GM21367 (cell line): ENCODE results near the gene SERPINB10.
"Not testable (repeated sequence)": the region's sequence is repeated elsewhere in the genome, so short reads cannot be mapped to it uniquely, and the experiment has no call there.

ENCODE experiments used
- ATAC-seq: cut with Tn5 transposase; IDR thresholded peaks from one replicate; pipeline ENCODE4 v1.9.1; 2021; ENCODE audit not compliant: unreplicated experiment

Gene SERPINB10

GRCh38 chr18:63940008-63940407 lies 32.2 kb downstream of the SERPINB10 start:
- ATAC-seq: no peak

DNA sequence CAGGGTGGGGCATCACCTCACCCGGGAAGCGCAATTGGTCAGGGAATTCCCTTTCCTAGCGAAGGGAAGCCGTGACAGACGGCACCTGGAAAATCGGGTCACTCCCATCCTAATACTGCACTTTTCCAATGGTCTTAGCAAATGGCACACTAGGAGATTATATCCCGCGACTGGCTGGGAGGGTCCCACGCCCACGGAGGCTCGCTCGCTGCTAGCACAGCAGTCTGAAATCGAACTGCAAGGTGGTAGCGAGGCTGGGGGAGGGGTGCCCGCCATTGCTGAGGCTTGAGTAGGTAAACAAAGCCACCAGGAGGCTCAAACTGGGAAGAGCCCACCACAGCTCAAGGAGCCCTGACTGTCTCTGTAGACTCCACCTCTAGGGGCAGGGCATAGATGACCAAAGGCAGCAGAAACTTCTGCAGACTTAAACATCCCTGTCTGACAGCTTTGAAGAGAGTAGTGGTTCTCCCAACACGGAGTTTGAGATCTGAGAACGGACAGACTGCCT lies 32.8 kb downstream of the SERPINB10 start:
- ATAC-seq: not testable (repeated sequence)

GRCh38 chr18:63947051-63947790 lies 39.5 kb downstream of the SERPINB10 start:
- no peak for ATAC-seq

- peak; percentile 89 for ATAC-seq
These were observed 41.4 kb downstream of the SERPINB10 start, which contains the start of gene HMSD for GRCh38 chr18:63949068-63949737. TSS of gene HMSD (plus strand) at chr18:63949301. CDS start at chr18:63953456, 4,155 bp downstream.

GRCh38 chr18:63951302-63951705 lies 43.5 kb downstream of the SERPINB10 start:
- no peak for ATAC-seq

DNA sequence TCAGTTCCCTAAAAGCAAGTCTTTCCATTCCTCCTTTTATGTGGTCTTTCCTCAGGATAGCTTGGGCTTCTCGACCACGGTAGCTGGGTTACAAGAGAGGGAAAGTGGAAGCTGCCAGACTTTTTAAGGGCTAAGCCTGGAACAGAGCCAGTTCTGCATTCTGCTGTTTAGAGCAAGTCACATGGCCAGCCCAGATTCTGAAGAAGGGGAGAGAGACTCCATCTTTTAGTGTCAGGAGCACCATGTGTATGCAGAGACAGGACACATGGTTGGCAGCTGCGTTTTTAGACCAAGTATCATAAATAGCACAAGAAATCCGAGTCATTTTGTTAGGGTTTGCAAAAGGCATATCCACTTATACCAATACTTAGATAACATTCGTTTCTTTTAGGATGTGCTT lies 46.1 kb downstream of the SERPINB10 start:
- ATAC-seq: no peak

DNA sequence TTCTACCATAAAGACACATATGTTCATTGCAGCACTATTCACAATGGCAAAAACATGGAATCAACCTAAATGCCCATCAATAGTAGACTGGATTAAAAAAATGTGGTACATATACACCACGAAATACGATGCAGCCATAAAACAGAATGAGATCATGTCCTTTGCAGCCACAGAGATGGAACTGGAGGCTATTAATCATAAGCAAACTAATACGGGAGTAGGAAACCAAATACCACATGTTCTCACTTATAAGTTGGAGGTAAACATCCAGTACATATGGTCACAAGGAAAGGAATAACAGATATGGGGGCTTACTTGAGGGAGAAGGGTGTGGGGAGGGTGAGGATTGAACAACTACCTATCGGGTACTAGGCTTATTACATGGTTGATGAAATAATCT lies 49.0 kb downstream of the SERPINB10 start:
- no peak for ATAC-seq

GRCh38 chr18:63960891-63961290 lies 53.1 kb downstream of the SERPINB10 start:
- ATAC-seq: no peak

- ATAC-seq: no peak
These were observed 53.8 kb downstream of the SERPINB10 start for GRCh38 chr18:63961435-63961980.

- no peak for ATAC-seq
These were observed 54.4 kb downstream of the SERPINB10 start for GRCh38 chr18:63962137-63962536.

DNA sequence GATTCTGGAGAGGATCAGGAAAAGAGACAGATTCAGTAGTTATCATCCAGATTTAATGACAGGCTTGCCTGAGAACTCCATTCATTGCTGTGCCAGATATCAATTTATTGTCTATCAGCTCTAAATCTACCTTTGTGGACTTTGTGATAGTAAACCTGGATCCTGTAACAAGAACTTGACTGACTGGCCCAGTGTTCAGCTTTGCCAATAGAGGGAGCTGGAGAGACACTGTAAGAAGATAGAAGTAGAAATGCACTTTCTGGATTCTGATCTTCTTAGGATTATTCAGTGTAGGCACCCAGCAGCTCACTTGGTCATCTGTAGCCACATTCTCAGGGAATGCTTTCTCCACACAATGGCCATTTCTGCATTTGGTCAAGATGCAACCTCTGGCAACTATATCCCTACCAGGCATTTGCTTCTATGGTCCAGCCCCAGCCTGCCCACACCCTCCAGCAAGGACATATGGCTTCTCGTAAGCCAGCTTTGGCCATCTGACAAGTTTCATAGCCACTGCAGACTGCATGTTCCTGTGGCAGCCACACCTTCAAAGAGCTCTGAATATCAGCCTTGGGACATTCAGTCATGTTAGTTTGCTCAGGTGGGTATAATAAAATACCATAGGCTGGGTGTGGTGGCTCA lies 56.0 kb downstream of the SERPINB10 start:
- ATAC-seq: peak; percentile 91

DNA sequence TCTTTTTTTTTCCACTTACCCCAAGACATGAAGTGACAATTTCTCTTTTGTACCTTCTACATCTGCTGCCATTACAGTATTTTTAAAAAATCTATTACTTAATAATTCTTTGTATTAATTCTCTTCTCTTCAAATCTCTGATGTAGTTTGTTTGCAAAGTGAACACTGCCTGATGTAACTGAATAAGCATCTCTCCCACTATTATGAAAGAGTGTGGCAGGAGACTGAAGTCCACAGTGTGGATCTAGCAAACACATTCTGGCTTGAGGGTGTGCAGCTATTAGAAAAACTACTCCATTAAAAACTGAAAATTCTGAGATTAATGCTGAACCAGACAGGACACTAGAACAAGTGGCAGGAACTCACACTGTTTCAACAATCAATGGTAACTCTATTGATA lies 57.1 kb downstream of the SERPINB10 start:
- ATAC-seq: no peak

GRCh38 chr18:63965716-63966330 lies 58.1 kb downstream of the SERPINB10 start:
- ATAC-seq: no peak

GRCh38 chr18:63969942-63970808 lies 62.4 kb downstream of the SERPINB10 start, which contains the start of gene SERPINB8:
TSS of gene SERPINB8 (plus strand) at chr18:63970081. CDS start at chr18:63978309, 8,228 bp downstream.
- ATAC-seq: peak; percentile 94

GRCh38 chr18:63970809-63971205 lies 63.0 kb downstream of the SERPINB10 start:
- ATAC-seq: no peak

GRCh38 chr18:63971320-63972001 lies 63.7 kb downstream of the SERPINB10 start:
- no peak for ATAC-seq

DNA sequence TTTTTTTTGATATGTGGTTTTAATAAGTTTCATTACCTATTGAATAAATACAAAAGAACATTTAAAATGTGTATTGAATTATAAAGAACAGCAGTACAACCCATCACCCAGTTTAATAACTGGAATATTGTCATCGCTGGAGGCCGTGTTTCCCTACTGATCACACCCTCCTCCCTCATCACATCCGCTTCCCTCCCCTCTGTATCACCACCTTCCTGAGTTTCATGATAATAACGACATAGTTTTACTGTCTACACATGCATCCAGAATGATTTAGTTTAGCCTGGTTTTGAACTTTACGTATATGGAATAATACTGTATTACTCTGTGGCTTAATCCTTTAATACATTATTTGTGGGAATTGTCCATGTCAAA lies 64.2 kb downstream of the SERPINB10 start:
- ATAC-seq: no peak

DNA sequence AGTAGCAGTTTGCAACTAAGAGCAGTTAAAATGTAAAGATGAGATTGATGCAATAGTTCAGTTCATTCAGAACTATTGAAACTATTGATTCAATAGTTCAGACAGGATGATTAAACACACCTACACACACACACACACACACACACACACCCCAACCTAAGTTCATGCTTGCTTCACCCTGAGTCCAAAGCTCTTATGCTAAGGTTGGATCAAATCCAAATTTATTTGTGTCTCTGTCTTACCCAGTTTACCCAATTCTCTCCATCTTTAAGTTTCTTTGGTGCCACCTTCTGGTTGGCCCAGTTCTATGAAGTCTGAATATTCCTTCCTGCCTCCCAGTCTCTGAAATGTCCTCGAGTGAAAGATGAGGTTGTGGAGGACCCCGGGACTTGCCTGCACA lies 67.2 kb downstream of the SERPINB10 start:
- ATAC-seq: no peak

GRCh38 chr18:63975628-63976027 lies 67.9 kb downstream of the SERPINB10 start:
- no peak for ATAC-seq
